ENCODE measurements around the gene ENOX2. TPM values are rescaled to one million over a fixed set of nuclear protein-coding genes. Genes with fewer than 3 reads are reported as not detected.

The ENOX2 gene
- total and polyA plus RNA-seq, 12 donors = 3.4 to 31.7 (median 18.9) TPM

GRCh38 chrX:130654409-130654950 lies 248.5 kb downstream of the ENOX2 start:
- H3K4me1 ChIP-seq (replicated peaks in 1 of 2) = no peaks in the 10 kb centered on the region

GRCh38 chrX:130652824-130653578 lies 250.0 kb downstream of the ENOX2 start:
- 77 to 96% (median 86%) methylated on average over 6 of the region's 6 CpGs for WGBS, 4 donors

More at GRCh38 chrX:130654409-130654950, 248.5 kb downstream of the ENOX2 start:
- no peak overlapping the region for H3K27ac ChIP-seq
- TF ChIP-seq POLR2A (IDR thresholded peaks at IDR 0.05) (no peak), CTCF (IDR thresholded peaks at IDR 0.05) (no peak)
- H3K36me3 ChIP-seq (replicated peaks in 1 of 2) = no peaks in the 10 kb centered on the region
- WGBS, 4 donors = 54 to 77% (median 62%) methylated on average over 4 of the region's 4 CpGs
- no peaks in the 10 kb centered on the region for H3K27me3 ChIP-seq
- intact Hi-C loops (cut with DNase I) = no loop called here
- H3K4me3 ChIP-seq = no peak overlapping the region
- no peaks in the 10 kb centered on the region for H3K9me3 ChIP-seq (replicated peaks in 1 of 3)
- no peak for DNase-seq

GRCh38 chrX:130649738-130650137 lies 253.3 kb downstream of the ENOX2 start:
- TF ChIP-seq CTCF (IDR thresholded peaks at IDR 0.05) = no peak
- Histone ChIP-seq H3K27ac (no peak overlapping the region), H3K4me3 (no peak overlapping the region), H3K27me3 (no peaks in the 10 kb centered on the region), H3K4me1 (replicated peaks in 1 of 2) (no peaks in the 10 kb centered on the region), H3K9me3 (replicated peaks in 1 of 3) (no peaks in the 10 kb centered on the region), H3K36me3 (replicated peaks in 1 of 2) (no peaks in the 10 kb centered on the region)
- intact Hi-C loops (cut with DNase I) = no loop called here
- DNase-seq = no peak

More at GRCh38 chrX:130652824-130653578, 250.0 kb downstream of the ENOX2 start:
- no peak for DNase-seq
- Histone ChIP-seq H3K4me3 (no peak overlapping the region), H3K36me3 (replicated peaks in 1 of 2) (no peaks in the 10 kb centered on the region), H3K27me3 (no peaks in the 10 kb centered on the region), H3K9me3 (replicated peaks in 1 of 3) (no peaks in the 10 kb centered on the region), H3K27ac (no peak overlapping the region), H3K4me1 (replicated peaks in 1 of 2) (no peaks in the 10 kb centered on the region)
- intact Hi-C loops (cut with DNase I) = no loop called here
- TF ChIP-seq CTCF (IDR thresholded peaks at IDR 0.05) (no peak), POLR2A (IDR thresholded peaks at IDR 0.05) (no peak)

- DNase-seq = no peak
- intact Hi-C loops (cut with DNase I) = no loop called here
- Histone ChIP-seq H3K4me1 (replicated peaks in 1 of 2) (no peaks in the 10 kb centered on the region), H3K27me3 (no peaks in the 10 kb centered on the region), H3K9me3 (replicated peaks in 1 of 3) (no peaks in the 10 kb centered on the region), H3K36me3 (replicated peaks in 1 of 2) (no peaks in the 10 kb centered on the region), H3K27ac (no peak overlapping the region), H3K4me3 (no peak overlapping the region)
- TF ChIP-seq POLR2A (IDR thresholded peaks at IDR 0.05) (no peak), CTCF (IDR thresholded peaks at IDR 0.05) (no peak)
- WGBS, 4 donors = 44 to 100% (median 75%) methylated on average over 1 of the region's 1 CpG
Observed at GRCh38 chrX:130647468-130647867, 255.5 kb downstream of the ENOX2 start.

All from adrenal gland (tissue), 12 donors.